Measurements from ENCODE around the gene RAVER2.
A peak's percentile ranks its signal among the peaks of the same experiment; 100 is the strongest.

The RAVER2 gene

GRCh38 chr1:64846573-64847430 lies 101.9 kb downstream of the RAVER2 start:
- DNase-seq (ENCODE audit: low spot score), result no peak

GRCh38 chr1:64847666-64848065 lies 102.8 kb downstream of the RAVER2 start:
- DNase-seq (ENCODE audit: low spot score), result no peak

- no peak for DNase-seq (ENCODE audit: low spot score)
Observed at GRCh38 chr1:64848136-64848535, 103.3 kb downstream of the RAVER2 start.

GRCh38 chr1:64848803-64849202 lies 103.9 kb downstream of the RAVER2 start:
- DNase-seq (ENCODE audit: low spot score), result no peak

- no peak for DNase-seq (ENCODE audit: low spot score)
Observed at GRCh38 chr1:64849942-64850341, 105.1 kb downstream of the RAVER2 start.

- DNase-seq (ENCODE audit: low spot score), result no peak
Observed at GRCh38 chr1:64850846-64851245, 106.0 kb downstream of the RAVER2 start.

DNA sequence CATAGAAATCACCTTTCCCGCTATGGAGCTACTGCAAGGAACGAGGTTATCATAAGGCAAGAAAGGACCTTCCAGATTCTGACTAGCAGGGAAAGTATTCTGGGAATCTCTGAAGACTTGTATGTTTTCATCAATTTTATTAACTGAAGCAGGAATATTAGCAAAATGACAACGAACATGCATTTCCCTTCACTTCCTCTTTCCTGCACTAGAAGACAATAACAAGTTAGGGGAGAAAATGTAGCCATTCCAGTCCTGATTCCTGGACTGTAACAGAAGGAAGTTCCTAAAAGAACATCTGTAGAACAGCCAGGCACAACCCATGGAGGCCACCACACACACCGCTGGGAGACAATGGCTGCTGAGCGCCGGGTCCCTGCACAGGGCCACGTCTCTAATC lies 106.8 kb downstream of the RAVER2 start:
- no peak for DNase-seq (ENCODE audit: low spot score)

DNA sequence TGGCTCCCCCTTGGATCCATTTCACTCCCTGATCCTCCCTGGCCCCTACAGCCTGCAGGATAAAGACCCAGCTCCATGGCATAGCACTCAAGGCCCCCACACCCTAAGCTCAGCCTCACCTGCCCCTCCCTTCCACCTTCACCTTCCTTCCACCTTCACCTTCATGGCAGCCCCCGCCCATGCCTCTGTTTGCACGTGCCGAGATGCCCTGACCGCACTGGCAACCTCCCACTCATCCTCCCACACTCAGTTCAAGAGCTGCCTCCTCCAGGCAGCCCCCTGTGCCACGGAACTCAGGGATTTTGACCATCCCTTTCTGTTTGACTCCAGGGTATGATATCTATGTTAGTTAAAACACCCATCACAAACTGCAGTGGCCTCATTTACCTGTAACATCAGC lies 109.8 kb downstream of the RAVER2 start:
- no peak for DNase-seq (ENCODE audit: low spot score)

- DNase-seq (ENCODE audit: low spot score), result no peak
Observed at GRCh38 chr1:64855557-64855956, 110.7 kb downstream of the RAVER2 start.

- no peak for DNase-seq (ENCODE audit: low spot score)
Observed at GRCh38 chr1:64856553-64856952, 111.7 kb downstream of the RAVER2 start.

DNA sequence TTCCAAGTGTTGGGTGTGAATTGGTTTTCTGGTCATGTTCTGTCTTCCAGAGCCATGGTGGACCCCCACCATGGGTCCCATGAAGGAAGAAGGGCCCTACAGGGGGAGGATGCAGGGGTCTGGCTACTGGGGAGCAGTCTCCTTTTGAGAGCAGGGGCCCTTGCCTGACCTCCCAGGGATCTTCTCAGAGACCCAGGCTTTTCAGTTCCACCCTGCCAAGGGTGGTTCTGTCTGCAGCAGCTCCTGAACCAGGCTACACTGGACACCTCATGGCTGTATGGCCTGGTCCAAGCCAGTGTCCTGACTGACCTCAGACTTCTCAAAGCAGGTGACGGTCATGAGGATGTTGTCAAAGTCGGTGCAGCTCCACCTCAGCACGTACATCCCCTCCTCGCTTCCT lies 112.5 kb downstream of the RAVER2 start:
- DNase-seq (ENCODE audit: low spot score), result no peak

GRCh38 chr1:64861611-64862010 lies 116.7 kb downstream of the RAVER2 start:
- DNase-seq (ENCODE audit: low spot score), result peak; percentile 44

DNA sequence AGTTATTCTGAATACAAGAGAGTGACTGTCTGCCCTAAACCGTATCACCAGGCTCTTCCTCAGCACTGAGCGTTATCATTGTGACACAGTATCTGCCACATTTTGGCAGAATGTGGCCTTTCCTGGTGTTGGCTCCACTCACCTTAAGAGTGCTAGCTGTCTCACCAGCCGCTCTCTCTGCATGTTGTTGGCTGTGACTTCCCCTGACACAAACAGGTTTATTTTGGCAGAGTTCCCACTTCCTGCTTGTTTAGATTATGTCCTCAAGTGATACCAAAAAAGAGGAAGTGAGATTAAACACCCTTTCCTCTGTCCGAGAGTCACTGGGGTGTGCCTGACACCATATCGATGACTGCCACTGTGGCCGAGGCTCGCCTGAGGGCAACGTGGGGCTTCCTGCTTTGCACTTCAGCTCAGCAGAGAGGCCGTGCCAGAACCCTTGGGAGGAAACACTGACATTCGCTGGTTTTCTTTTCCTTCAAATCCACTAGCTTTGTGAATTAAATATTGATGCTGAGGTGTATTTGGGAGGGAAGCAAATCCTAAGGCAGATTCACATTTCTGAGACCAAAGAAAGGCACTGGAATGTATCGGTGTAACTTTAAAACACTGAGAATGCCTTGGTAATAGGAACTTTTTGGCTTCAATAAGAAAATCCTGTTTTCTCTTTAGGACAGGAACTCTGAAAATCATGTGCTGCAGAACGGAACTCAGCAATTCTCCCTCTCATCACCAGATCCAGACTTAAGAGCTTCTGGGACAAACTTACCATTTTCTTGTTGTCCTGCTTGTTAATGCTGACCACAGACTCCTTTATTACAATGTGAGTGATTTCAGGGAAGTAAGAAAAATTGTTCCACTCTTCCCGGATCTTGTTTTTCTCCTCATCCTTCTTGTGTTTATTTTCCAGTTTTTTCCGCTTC lies 119.4 kb downstream of the RAVER2 start:
- no peak for DNase-seq (ENCODE audit: low spot score)

GRCh38 chr1:64865105-64865757 lies 120.4 kb downstream of the RAVER2 start:
- DNase-seq (ENCODE audit: low spot score), result no peak

- DNase-seq (ENCODE audit: low spot score), result no peak
Observed at GRCh38 chr1:64866689-64867088, 121.8 kb downstream of the RAVER2 start.

GRCh38 chr1:64867266-64867665 lies 122.4 kb downstream of the RAVER2 start:
- no peak for DNase-seq (ENCODE audit: low spot score)

- DNase-seq (ENCODE audit: low spot score), result no peak
Observed at GRCh38 chr1:64871256-64871655, 126.4 kb downstream of the RAVER2 start.

DNA sequence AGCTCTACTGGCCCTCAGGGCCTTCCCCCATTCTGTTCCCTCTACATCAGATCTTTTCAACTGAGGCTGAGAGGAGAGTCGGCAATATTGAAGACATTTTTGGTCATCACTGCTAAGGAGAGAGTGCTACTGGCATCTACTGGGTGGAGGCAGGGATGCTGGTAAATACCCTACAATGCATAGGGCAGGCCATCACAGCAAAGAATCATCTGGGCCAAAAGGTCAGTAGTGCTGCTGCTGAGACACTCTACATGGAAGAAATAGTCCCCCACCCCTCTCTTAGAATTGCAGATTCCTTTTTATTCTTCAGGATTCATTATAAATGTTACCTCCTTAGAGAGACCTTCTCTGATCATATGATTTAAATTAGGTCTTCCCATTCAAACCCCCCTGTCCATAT lies 127.2 kb downstream of the RAVER2 start:
- DNase-seq (ENCODE audit: low spot score), result no peak

DNA sequence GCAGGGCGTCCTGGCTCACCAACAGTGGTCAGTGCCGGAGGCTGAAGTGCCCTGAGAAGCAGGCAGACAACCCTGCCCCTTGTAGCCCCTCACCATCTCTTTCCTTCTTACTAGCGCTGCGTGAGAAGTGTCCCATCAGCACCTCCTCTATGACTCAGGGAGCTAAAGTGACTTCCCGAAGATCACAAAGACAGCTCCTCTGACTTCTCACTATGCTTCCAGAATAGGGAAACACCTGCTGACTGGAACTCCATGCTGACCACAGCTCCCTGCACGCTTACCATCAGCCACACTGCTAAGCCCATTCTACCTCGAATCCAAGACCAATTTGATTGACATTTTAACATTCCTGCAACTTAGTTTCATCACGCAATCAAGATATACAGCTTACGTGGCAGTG lies 128.7 kb downstream of the RAVER2 start:
- DNase-seq (ENCODE audit: low spot score), result no peak

GRCh38 chr1:64874666-64875065 lies 129.8 kb downstream of the RAVER2 start:
- no peak for DNase-seq (ENCODE audit: low spot score)

- DNase-seq (ENCODE audit: low spot score), result no peak
Observed at GRCh38 chr1:64875101-64875500, 130.2 kb downstream of the RAVER2 start.

- DNase-seq (ENCODE audit: low spot score), result no peak
Observed at GRCh38 chr1:64875606-64876005, 130.7 kb downstream of the RAVER2 start.

DNA sequence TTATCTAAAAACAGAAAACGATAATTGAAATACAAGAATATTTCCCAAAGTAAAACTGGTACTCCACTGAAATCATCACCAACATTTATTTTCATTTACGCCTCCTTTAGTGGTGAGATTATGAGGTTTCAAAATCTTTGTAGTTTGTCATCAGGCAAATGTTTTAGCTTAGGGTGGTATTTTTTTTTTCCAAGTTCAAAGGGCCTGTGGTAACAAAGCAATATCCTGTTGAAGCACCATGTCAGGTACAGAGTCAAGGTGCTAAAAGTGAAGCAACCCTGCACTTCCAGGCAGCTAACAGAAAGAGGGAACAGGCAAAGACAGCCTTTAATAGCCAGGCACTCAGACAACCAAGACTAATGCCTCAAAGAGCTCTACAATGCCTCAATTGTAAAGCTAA lies 132.3 kb downstream of the RAVER2 start:
- no peak for DNase-seq (ENCODE audit: low spot score)

Data from AG20443 (cell line).